Urothelium cell line (cell line): ENCODE results near the gene HACD1.
"Not testable (repeated sequence)": the region's sequence is repeated elsewhere in the genome, so short reads cannot be mapped to it uniquely, and the experiment has no call there.

Experiments
- DNase-seq: peaks from one replicate; pipeline ENCODE4 v3.0.0; 2011; ENCODE audit warnings: low spot score, mixed read lengths
- FAIRE-seq: peaks from 2 replicates; lab custom pipeline; 2011; peaks lifted over from hg19 to GRCh38; lab: Jason Lieb, UNC

The HACD1 gene

DNA sequence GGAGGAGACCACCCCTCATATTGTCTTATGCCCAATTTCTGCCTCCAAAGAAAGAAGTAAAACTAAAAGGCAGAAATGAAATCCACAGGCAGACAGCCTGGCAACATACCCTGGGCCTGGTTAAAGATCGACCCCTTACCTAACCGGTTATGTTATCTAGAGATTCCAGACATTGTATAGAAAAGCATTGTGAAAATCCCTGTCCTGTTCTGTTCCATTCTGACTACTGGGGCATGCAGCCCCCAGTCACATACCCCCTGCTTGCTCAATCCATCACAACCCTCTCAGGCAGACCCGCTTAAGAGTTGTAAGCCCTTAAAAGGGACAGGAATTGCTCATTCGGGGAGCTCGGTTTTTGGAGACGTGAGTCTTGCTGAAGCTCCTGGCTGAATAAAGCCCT lies 29.9 kb downstream of the HACD1 start:
- FAIRE-seq, DNase-seq: not testable (repeated sequence)

DNA sequence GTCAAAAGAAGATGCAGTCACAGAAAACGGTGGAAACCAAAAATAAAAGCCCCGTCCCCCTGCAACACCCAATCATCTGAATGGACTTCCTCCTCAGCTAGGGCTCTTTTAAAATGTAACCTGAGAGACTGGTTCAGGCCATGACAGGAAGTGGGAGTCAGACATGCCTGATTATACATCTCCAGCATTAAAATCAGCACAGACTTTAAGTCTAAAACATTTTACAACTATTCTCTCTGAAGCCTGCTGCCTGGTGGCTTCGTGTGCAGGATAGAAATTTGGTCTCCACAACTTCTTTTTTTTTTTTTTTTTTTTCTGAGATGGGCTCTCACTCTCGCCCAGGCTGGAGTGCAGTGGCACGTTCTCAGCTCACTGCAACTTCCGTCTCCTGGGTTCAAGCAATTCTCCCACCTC lies 30.3 kb downstream of the HACD1 start:
- no peak for DNase-seq
- FAIRE-seq, result no peak

GRCh38 chr10:17585016-17585415 lies 32.2 kb downstream of the HACD1 start:
- DNase-seq (no peak), FAIRE-seq (no peak)

- FAIRE-seq (no peak), DNase-seq (no peak)
Measured at GRCh38 chr10:17580885-17581284, 36.3 kb downstream of the HACD1 start.

- DNase-seq (no peak), FAIRE-seq (no peak)
Measured at GRCh38 chr10:17578603-17579002, 38.6 kb downstream of the HACD1 start.

DNA sequence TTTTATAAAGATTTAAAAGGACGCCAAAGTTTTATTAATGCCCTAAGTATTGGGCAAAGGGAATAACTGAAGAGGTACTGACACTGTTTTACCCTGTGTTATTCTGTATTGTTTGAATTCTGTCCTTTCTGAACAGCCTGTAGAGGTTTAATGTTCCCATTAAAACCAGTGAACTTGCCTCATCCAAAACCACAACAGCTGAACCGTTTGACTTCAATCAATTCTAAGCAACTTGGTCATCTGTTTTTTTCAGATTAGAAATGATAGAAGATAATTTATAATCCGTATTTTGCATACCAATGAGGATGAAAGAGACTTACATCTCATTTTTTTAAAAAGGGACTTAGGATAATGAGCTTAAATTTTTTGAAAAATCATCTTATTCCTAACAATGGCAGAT lies 40.4 kb downstream of the HACD1 start:
- DNase-seq (no peak), FAIRE-seq (no peak)

- no peak for DNase-seq
- no peak for FAIRE-seq
Measured at GRCh38 chr10:17564911-17565310, 52.3 kb downstream of the HACD1 start.

DNA sequence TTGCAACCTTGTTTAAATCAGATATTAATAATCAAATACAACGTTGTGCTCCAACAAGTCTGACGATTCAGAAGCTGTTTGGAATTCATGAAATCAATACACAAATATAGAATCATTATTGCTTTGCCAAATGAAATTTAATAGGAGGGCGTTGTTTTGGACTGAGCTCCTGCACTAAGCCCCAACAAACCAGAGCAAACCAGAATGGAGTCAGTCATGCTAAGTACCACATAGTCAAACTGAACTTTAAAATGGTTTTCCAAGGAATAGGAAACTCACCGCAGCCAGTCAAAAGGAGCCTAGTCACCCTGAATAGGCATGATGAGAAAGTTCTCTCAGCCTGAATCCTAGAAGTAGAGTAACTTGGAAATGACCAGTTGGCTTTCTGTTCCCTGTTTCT lies 53.7 kb downstream of the HACD1 start:
- FAIRE-seq, result no peak
- no peak for DNase-seq

GRCh38 chr10:17562614-17563013 lies 54.6 kb downstream of the HACD1 start:
- FAIRE-seq (no peak), DNase-seq (no peak)

DNA sequence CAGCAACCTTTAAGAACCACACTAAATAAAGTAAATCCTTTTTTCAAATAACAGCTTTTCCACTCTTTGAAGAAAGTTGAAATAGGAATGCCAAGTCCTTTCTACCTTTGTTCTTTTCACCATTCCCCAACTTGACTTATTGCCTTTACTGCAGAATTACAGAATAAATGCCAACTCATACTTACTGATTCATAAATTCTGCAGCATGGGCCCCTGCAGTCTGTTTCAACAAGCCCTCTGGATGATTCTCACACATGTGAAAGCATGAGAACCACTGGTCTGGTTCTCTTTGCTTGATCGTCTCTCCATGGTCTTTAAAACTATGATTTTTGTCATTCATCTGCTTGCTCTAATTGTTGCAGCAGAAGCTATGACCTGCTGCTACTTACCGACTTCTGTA lies 56.1 kb downstream of the HACD1 start:
- DNase-seq (no peak), FAIRE-seq (no peak)

DNA sequence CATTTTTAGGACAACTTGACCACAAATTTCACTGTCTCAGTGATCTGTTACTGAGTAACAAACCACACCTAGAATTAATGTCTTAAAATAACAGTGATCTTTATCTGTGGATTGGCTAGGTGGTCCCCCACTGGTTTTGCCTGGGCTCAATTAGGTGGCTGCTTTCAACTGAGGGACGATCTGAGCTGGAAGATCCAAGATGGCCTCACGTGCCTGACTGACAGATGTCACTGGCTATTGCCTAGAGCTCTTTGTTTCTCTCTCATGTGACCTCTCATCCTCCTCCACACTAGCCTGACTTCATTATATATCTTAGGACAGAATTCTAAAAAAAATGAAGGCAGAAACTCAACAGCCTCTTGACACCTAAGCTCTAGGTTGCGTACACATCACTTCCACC lies 59.7 kb downstream of the HACD1 start:
- no peak for FAIRE-seq
- no peak for DNase-seq

- DNase-seq (no peak), FAIRE-seq (no peak)
Measured at GRCh38 chr10:17548770-17549169, 68.4 kb downstream of the HACD1 start.

GRCh38 chr10:17548162-17548561 lies 69.0 kb downstream of the HACD1 start:
- no peak for FAIRE-seq
- DNase-seq, result no peak

GRCh38 chr10:17547060-17547459 lies 70.1 kb downstream of the HACD1 start:
- no peak for FAIRE-seq
- DNase-seq, result no peak

DNA sequence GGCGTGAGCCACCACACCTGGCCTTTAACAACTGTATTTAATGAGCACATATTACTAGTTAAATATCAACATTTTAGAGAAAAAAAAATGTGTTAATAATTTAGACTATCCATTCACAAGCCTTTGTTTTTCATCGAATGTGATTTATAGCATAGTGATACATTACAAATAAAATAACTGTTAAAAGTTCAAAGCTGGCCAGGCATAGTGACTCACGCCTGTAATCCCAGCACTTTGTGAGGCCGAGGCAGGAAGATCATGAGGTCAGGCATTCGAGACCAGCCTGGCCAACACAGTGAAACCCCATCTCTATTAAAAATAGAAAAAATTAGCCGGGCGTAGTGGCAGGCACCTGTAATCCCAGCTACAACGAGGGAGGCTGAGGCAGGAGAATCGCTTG lies 72.7 kb downstream of the HACD1 start:
- DNase-seq, result no peak
- FAIRE-seq, result no peak
